Esophagus muscularis mucosa (tissue), 4 donors: ENCODE results near the gene XYLT1. TPM values are rescaled to one million over a fixed set of nuclear protein-coding genes. Genes with fewer than 3 reads are reported as not detected.

Experiments used
- DNase-seq: peaks from one replicate; pipeline ENCODE4 v3.0.0-alpha.2; 2017; ENCODE audit errors: extremely low spot score
- H3K27ac ChIP-seq, 4 donors: fragments of 200-600 bp; sonication (generic); replicated peaks in 1 of 4; 1 replicate in 3 of 4; 2 replicates in 1 of 4; pipeline ENCODE4 v1.5.1; 2016 to 2019; ENCODE audit warnings: mild to moderate bottlenecking in 1 of 4
- H3K27me3 ChIP-seq, 4 donors: fragments of 200-600 bp; sonication (generic); one replicate each; pipeline versions ENCODE4 v1.5.1 to v1.6.0; 2016 to 2019
- H3K36me3 ChIP-seq, 4 donors: fragments of 200-600 bp; sonication (generic); one replicate each; pipeline ENCODE4 v1.5.1; 2016 to 2019
- H3K4me1 ChIP-seq, 4 donors: fragments of 200-600 bp; sonication (generic); one replicate each; pipeline ENCODE4 v1.5.1; 2016 to 2019
- H3K4me3 ChIP-seq, 4 donors: fragments of 200-600 bp; sonication (generic); 1 replicate in 2 of 4; 2 replicates in 2 of 4; pipeline ENCODE4 v1.5.1; 2016 to 2019; ENCODE audit warnings: mild to moderate bottlenecking in 4 of 4, moderate library complexity in 1 of 4
- H3K9me3 ChIP-seq, 4 donors: fragments of 200-600 bp; sonication (generic); 1 replicate in 3 of 4; 2 replicates in 1 of 4; pipeline ENCODE4 v1.5.1; 2016 to 2019
- EP300 ChIP-seq: sonication (generic); formaldehyde crosslinking; IDR thresholded peaks from one replicate; pipeline ENCODE4 v1.6.1; 2017; ENCODE audit warnings: antibody characterized with exemption
- POLR2A ChIP-seq: fragments of 450-650 bp; IDR thresholded peaks from one replicate; pipeline ENCODE4 v1.6.1; 2017; ENCODE audit warnings: antibody characterized with exemption, moderate library complexity, mild to moderate bottlenecking, low read depth
- POLR2AphosphoS5 ChIP-seq, 2 donors: sonication (generic); formaldehyde crosslinking; IDR thresholded peaks; one replicate each; pipeline ENCODE4 v1.6.1; 2017; ENCODE audit warnings: antibody characterized with exemption in 2 of 2
- WGBS: methylation state at CpG from one replicate; pipeline ENCODE4 v1.1.5; 2018; 5-methylcytosine and 5-hydroxymethylcytosine counted together
- intact Hi-C: fragments of 100-400 bp; cut with DNase I; formaldehyde crosslinking; loops from one replicate; pipeline ENCODE4 v1.15.1; 2023
- total RNA-seq, 4 donors: library from RNA; depleted of rRNA; stranded (reverse); fragments of >200 nt; gene quantifications; one replicate each; pipeline versions ENCODE4 v1.1.0 to v1.2.1, GENCODE V29; 2016
- TF ChIP-seq, protein P1 (sequence below), 3 experiments: fragments of 200-600 bp in 2 of 3; fragments of 450-650 bp in 1 of 3; sonication (generic) in 2 of 3; IDR thresholded peaks; one replicate each; pipeline ENCODE4 v1.5.1; 2017 to 2019; ENCODE audit warnings: antibody characterized with exemption in 3 of 3, mild to moderate bottlenecking in 2 of 3, moderate library complexity in 1 of 3

Gene XYLT1
- total RNA-seq, 4 donors from 2014 or later = 25.2 to 57.1 (median 33.5) TPM

DNA sequence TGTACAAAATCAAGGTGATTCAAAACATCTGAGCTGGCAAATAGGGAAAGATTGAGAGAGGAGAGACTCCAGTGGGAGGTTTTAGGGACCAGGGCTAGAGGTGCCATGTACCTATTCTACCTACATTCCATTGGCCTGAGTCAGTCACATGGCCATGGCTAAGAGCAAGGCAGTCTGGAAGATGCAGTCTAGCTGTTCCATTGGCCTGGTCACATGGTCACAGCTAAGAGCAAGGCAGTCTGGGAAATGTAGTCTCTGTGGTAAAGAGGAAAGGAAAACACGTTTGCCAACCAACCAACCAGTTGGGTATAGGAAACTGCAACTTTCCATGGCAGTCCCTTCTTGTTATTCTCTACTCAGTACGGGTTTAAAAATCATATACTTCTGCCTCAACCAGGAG, 369.1 kb downstream of the XYLT1 start:
- intact Hi-C loops = no loop called here
- WGBS = 70% methylated on average over 2 of the region's 2 CpGs
- Histone ChIP-seq H3K27me3 (no peaks in the 10 kb centered on the region), H3K36me3 (no peaks in the 10 kb centered on the region), H3K9me3 (no peaks in the 10 kb centered on the region), H3K4me1 (no peaks in the 10 kb centered on the region), H3K4me3 (no peak overlapping the region), H3K27ac (no peak overlapping the region)
- no peak for TF ChIP-seq POLR2AphosphoS5 (IDR thresholded peaks at IDR 0.05)
- TF ChIP-seq EP300 = no peak
- no peak for TF ChIP-seq POLR2A
- TF ChIP-seq, protein P1, sequence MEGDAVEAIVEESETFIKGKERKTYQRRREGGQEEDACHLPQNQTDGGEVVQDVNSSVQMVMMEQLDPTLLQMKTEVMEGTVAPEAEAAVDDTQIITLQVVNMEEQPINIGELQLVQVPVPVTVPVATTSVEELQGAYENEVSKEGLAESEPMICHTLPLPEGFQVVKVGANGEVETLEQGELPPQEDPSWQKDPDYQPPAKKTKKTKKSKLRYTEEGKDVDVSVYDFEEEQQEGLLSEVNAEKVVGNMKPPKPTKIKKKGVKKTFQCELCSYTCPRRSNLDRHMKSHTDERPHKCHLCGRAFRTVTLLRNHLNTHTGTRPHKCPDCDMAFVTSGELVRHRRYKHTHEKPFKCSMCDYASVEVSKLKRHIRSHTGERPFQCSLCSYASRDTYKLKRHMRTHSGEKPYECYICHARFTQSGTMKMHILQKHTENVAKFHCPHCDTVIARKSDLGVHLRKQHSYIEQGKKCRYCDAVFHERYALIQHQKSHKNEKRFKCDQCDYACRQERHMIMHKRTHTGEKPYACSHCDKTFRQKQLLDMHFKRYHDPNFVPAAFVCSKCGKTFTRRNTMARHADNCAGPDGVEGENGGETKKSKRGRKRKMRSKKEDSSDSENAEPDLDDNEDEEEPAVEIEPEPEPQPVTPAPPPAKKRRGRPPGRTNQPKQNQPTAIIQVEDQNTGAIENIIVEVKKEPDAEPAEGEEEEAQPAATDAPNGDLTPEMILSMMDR (IDR thresholded peaks at IDR 0.05) = no peak
- DNase-seq = no peak

DNA sequence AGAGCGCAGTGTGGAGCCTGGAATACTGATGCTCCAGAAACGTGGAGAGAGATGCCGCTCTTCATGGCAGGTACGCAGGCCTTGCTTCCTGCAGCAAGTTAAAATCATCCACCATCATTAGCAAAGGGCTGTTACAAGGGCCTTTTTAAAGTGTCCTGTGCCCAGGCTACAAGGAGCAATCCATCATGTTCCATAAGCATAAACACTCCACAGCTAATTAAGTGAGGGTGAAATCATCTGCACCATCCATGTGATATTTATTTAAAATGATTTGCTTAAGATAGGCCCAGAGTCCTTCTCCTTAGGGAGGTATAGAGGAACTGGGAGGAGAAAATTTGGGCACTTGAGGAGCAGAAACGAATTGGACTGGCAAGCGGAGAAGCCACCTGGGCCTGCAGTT, 372.1 kb downstream of the XYLT1 start:
- DNase-seq = no peak
- Histone ChIP-seq H3K36me3 (no peaks in the 10 kb centered on the region), H3K27me3 (no peaks in the 10 kb centered on the region), H3K9me3 (no peaks in the 10 kb centered on the region), H3K4me3 (no peak overlapping the region), H3K27ac (no peak overlapping the region), H3K4me1 (no peaks in the 10 kb centered on the region)
- TF ChIP-seq EP300 (no peak), POLR2AphosphoS5 (IDR thresholded peaks at IDR 0.05) (no peak), POLR2A (no peak)
- TF ChIP-seq, protein P1 (IDR thresholded peaks at IDR 0.05) = no peak
- intact Hi-C loops = loop anchor here (10.0 kb wide), 1 partner anchor 56 kb away; no protein-coding TSS in a partner anchor
- 75% methylated on average over 6 of the region's 6 CpGs for WGBS

DNA sequence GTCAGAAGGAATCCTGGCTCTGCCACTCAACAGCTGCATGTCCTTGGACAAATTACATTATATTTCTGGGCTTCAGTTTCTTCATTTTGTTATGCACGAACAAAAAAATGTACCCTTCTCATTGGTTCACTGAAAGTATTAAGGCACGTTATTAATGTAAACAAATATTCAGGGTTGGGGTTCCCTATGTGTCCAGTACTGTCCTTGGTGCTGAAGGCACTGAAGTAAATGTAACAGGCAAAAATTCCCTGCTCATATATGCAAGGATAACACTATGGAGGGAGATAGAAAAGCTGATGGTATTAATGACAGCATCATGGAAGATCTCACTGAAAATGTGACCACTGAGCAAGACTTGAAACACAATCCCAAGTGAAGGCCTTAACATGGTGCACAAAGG, 386.6 kb downstream of the XYLT1 start:
- H3K36me3 ChIP-seq = no peaks in the 10 kb centered on the region
- WGBS = 43% methylated on average over 2 of the region's 2 CpGs
- DNase-seq = no peak
- intact Hi-C loops = no loop called here
- H3K4me1 ChIP-seq = no peaks in the 10 kb centered on the region
- no peak for TF ChIP-seq POLR2AphosphoS5 (IDR thresholded peaks at IDR 0.05)
- no peak for TF ChIP-seq EP300
- no peak for TF ChIP-seq POLR2A
- TF ChIP-seq, protein P1 (IDR thresholded peaks at IDR 0.05) = no peak
- no peaks in the 10 kb centered on the region for H3K9me3 ChIP-seq
- H3K27me3 ChIP-seq = peaks cover 0 to 21% (median 0%) of the 10 kb centered on the region in 4 donors
- no peak overlapping the region for H3K4me3 ChIP-seq
- H3K27ac ChIP-seq = no peak overlapping the region

DNA sequence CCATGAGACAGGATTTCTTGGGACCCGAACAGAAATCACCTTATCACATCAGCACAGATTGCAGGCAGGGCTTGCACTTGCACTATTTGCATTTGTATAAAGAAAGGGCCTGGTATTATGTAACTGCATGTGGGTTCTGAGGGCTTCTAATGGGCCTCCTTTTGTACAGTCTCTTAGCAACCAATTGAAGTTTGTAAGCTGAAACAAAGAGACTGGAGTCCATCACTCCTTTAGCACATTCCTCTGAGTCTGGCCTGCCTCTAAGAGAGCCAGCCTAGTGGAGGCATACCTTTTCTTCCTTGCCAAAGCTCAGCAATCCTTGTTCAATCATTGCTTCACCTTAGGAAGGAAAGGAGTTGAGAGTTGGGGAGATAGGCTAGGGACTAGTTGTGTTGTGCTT, 387.1 kb downstream of the XYLT1 start:
- no peak for DNase-seq
- Histone ChIP-seq H3K9me3 (no peaks in the 10 kb centered on the region), H3K4me1 (no peaks in the 10 kb centered on the region), H3K4me3 (no peak overlapping the region), H3K36me3 (no peaks in the 10 kb centered on the region), H3K27ac (no peak overlapping the region), H3K27me3 (peaks cover 0 to 21% (median 0%) of the 10 kb centered on the region in 4 donors)
- no peak for TF ChIP-seq EP300
- TF ChIP-seq, protein P1 (IDR thresholded peaks at IDR 0.05) = no peak
- TF ChIP-seq POLR2AphosphoS5 (IDR thresholded peaks at IDR 0.05) = no peak
- TF ChIP-seq POLR2A = no peak
- intact Hi-C loops = no loop called here
- WGBS = 20% methylated on average over 1 of the region's 1 CpG
